HG03558 (cell line): Measurements from ENCODE around the gene OPN3.
"Not testable (repeated sequence)": the region's sequence is repeated elsewhere in the genome, so short reads cannot be mapped to it uniquely, and the experiment has no call there.

ENCODE experiments used
- ATAC-seq: cut with Tn5 transposase; IDR thresholded peaks from one replicate; pipeline ENCODE4 v1.9.1; 2021; ENCODE audit warnings: moderate number of reproducible peaks; ENCODE audit not compliant: unreplicated experiment; ENCODE audit errors: extremely low read depth

The OPN3 gene

GRCh38 chr1:241640149-241640866, at the start of gene OPN3, which contains the start of gene CHML:
OPN3 (minus strand) TSS chr1:241640369; CDS start chr1:241640254, 115 bp downstream.
CHML (minus strand) TSS chr1:241640369; CDS start chr1:241635766, 4,603 bp downstream.
- peak; percentile 83 for ATAC-seq

GRCh38 chr1:241688940-241689368, 48.8 kb upstream of the OPN3 start:
- no peak for ATAC-seq

- no peak for ATAC-seq
Measured at GRCh38 chr1:241684108-241684507, 43.9 kb upstream of the OPN3 start.

GRCh38 chr1:241682921-241683320, 42.8 kb upstream of the OPN3 start:
- no peak for ATAC-seq

- not testable (repeated sequence) for ATAC-seq
Measured at GRCh38 chr1:241681861-241682448, 41.8 kb upstream of the OPN3 start.

GRCh38 chr1:241679961-241680360, 39.8 kb upstream of the OPN3 start:
- no peak for ATAC-seq

- no peak for ATAC-seq
Measured at GRCh38 chr1:241679404-241679803, 39.2 kb upstream of the OPN3 start.

- ATAC-seq: no peak
Measured at GRCh38 chr1:241678536-241678935, 38.4 kb upstream of the OPN3 start.

GRCh38 chr1:241677201-241677600, 37.0 kb upstream of the OPN3 start:
- ATAC-seq: peak; percentile 89

GRCh38 chr1:241675983-241676382, 35.8 kb upstream of the OPN3 start:
- ATAC-seq: no peak

- no peak for ATAC-seq
Measured at GRCh38 chr1:241674805-241675384, 34.7 kb upstream of the OPN3 start.

GRCh38 chr1:241672301-241672700, 32.1 kb upstream of the OPN3 start:
- no peak for ATAC-seq

- ATAC-seq: no peak
Measured at GRCh38 chr1:241666419-241666818, 26.2 kb upstream of the OPN3 start.

- no peak for ATAC-seq
Measured at GRCh38 chr1:241660424-241660972, 20.3 kb upstream of the OPN3 start.

- ATAC-seq: not testable (repeated sequence)
Measured at GRCh38 chr1:241659016-241659415, 18.8 kb upstream of the OPN3 start.

GRCh38 chr1:241658081-241658793, 18.1 kb upstream of the OPN3 start:
- ATAC-seq: no peak

- no peak for ATAC-seq
Measured at GRCh38 chr1:241654641-241655040, 14.5 kb upstream of the OPN3 start.

GRCh38 chr1:241654019-241654418, 13.8 kb upstream of the OPN3 start:
- no peak for ATAC-seq

GRCh38 chr1:241652012-241652411, 11.8 kb upstream of the OPN3 start, which contains the start of gene WDR64:
WDR64 (plus strand) TSS chr1:241652281; CDS start chr1:241652485, 204 bp downstream.
- no peak for ATAC-seq

GRCh38 chr1:241648159-241648558, 8.0 kb upstream of the OPN3 start:
- no peak for ATAC-seq
